Skeletal muscle tissue (tissue), 4 donors: ENCODE data around the gene SLC22A3. TPM values are rescaled to one million over a fixed set of nuclear protein-coding genes. Genes with fewer than 3 reads are reported as not detected.

Experiments used
- H3K27ac ChIP-seq: one replicate; pipeline ENCODE4 v1.7.0; 2013; ENCODE audit warnings: mild to moderate bottlenecking, low read depth, low read length, inconsistent platforms
- H3K27me3 ChIP-seq, 3 donors: one replicate each; pipeline ENCODE4 v1.7.0; 2013; ENCODE audit warnings: low read length in 3 of 3; ENCODE audit not compliant: control insufficient read depth in 3 of 3, insufficient read depth in 3 of 3
- H3K36me3 ChIP-seq, 3 donors: one replicate each; pipeline ENCODE4 v1.7.0; 2013; ENCODE audit warnings: low read length in 3 of 3; ENCODE audit not compliant: control insufficient read depth in 3 of 3, insufficient read depth in 3 of 3
- H3K4me1 ChIP-seq, 3 donors: one replicate each; pipeline ENCODE4 v1.7.0; 2013; ENCODE audit warnings: low read length in 3 of 3, mild to moderate bottlenecking in 3 of 3; ENCODE audit not compliant: control insufficient read depth in 3 of 3, insufficient read depth in 3 of 3
- H3K4me3 ChIP-seq, 3 donors: one replicate each; pipeline ENCODE4 v1.7.0; 2013; ENCODE audit warnings: low read length in 3 of 3
- H3K9ac ChIP-seq, 3 donors: one replicate each; pipeline ENCODE4 v1.7.0; 2013; ENCODE audit warnings: low read length in 3 of 3, mild to moderate bottlenecking in 3 of 3, moderate library complexity in 2 of 3, low read depth in 1 of 3
- H3K9me3 ChIP-seq, 3 donors: one replicate each; pipeline ENCODE4 v1.7.0; 2013; ENCODE audit warnings: low read length in 3 of 3; ENCODE audit not compliant: control insufficient read depth in 3 of 3
- total RNA-seq: library from RNA; depleted of rRNA; stranded (reverse); fragments of >200 nt; gene quantifications from one replicate; pipeline ENCODE4 v1.2.3, GENCODE V29; 2014
- donor health status: Osteomylitis.

Gene SLC22A3
- total RNA-seq, 1 donor from 2014 or later: 8.4 TPM

- Histone ChIP-seq H3K27me3 (no peaks in the 10 kb centered on the region), H3K36me3 (peaks cover 0 to 3% (median 0%) of the 10 kb centered on the region in 3 donors), H3K4me1 (peaks cover 30 to 32% (median 31%) of the 10 kb centered on the region in 3 donors), H3K27ac (no peak overlapping the region), H3K9me3 (no peaks in the 10 kb centered on the region), H3K9ac (no peak overlapping the region), H3K4me3 (peak overlapping the region in 1 of 3 donors; percentile 14)
Observed at GRCh38 chr6:160429620-160429895, 81.4 kb downstream of the SLC22A3 start.

GRCh38 chr6:160430203-160430602 is 82.0 kb downstream of the SLC22A3 start:
- H3K27ac ChIP-seq: peak overlapping the region; percentile 37
- H3K4me3 ChIP-seq: no peak overlapping the region
- H3K4me1 ChIP-seq: peaks cover 30 to 32% (median 31%) of the 10 kb centered on the region in 3 donors
- peaks cover 0 to 3% (median 0%) of the 10 kb centered on the region in 3 donors for H3K36me3 ChIP-seq
- H3K27me3 ChIP-seq: no peaks in the 10 kb centered on the region
- H3K9me3 ChIP-seq: no peaks in the 10 kb centered on the region
- H3K9ac ChIP-seq: no peak overlapping the region

- no peak overlapping the region for H3K4me3 ChIP-seq
- H3K9ac ChIP-seq: peak overlapping the region in 1 of 3 donors; percentile 11
- H3K4me1 ChIP-seq: peaks cover 30 to 32% (median 31%) of the 10 kb centered on the region in 3 donors
- peak overlapping the region; percentile 37 for H3K27ac ChIP-seq
- no peaks in the 10 kb centered on the region for H3K9me3 ChIP-seq
- H3K36me3 ChIP-seq: peaks cover 0 to 2% (median 0%) of the 10 kb centered on the region in 3 donors
- no peaks in the 10 kb centered on the region for H3K27me3 ChIP-seq
Observed at GRCh38 chr6:160430751-160431150, 82.6 kb downstream of the SLC22A3 start.

GRCh38 chr6:160431226-160431625 is 83.0 kb downstream of the SLC22A3 start:
- H3K9ac ChIP-seq: no peak overlapping the region
- H3K27ac ChIP-seq: peak overlapping the region; percentile 49
- no peaks in the 10 kb centered on the region for H3K27me3 ChIP-seq
- no peaks in the 10 kb centered on the region for H3K36me3 ChIP-seq
- no peak overlapping the region for H3K4me3 ChIP-seq
- H3K9me3 ChIP-seq: no peaks in the 10 kb centered on the region
- peaks cover 30 to 32% (median 31%) of the 10 kb centered on the region in 3 donors for H3K4me1 ChIP-seq

- H3K4me1 ChIP-seq: peaks cover 27 to 31% (median 30%) of the 10 kb centered on the region in 3 donors
- H3K9ac ChIP-seq: no peak overlapping the region
- peak overlapping the region; percentile 49 for H3K27ac ChIP-seq
Observed at GRCh38 chr6:160431791-160432404, 83.7 kb downstream of the SLC22A3 start.

GRCh38 chr6:160435935-160436334 is 87.8 kb downstream of the SLC22A3 start:
- no peak overlapping the region for H3K4me3 ChIP-seq
- no peak overlapping the region for H3K27ac ChIP-seq
- H3K9ac ChIP-seq: no peak overlapping the region
- H3K4me1 ChIP-seq: peaks cover 0 to 10% (median 4%) of the 10 kb centered on the region in 3 donors
- H3K36me3 ChIP-seq: no peaks in the 10 kb centered on the region
- H3K9me3 ChIP-seq: no peaks in the 10 kb centered on the region
- no peaks in the 10 kb centered on the region for H3K27me3 ChIP-seq

More at GRCh38 chr6:160431791-160432404, 83.7 kb downstream of the SLC22A3 start:
- Histone ChIP-seq H3K4me3 (no peak overlapping the region), H3K27me3 (no peaks in the 10 kb centered on the region), H3K9me3 (no peaks in the 10 kb centered on the region), H3K36me3 (no peaks in the 10 kb centered on the region)

GRCh38 chr6:160437154-160437553 is 89.0 kb downstream of the SLC22A3 start:
- Histone ChIP-seq H3K27me3 (no peaks in the 10 kb centered on the region), H3K9me3 (no peaks in the 10 kb centered on the region), H3K27ac (no peak overlapping the region), H3K4me3 (no peak overlapping the region), H3K4me1 (peaks cover 0 to under 1% (median 0%) of the 10 kb centered on the region in 3 donors), H3K9ac (no peak overlapping the region), H3K36me3 (no peaks in the 10 kb centered on the region)

- H3K9me3 ChIP-seq: no peaks in the 10 kb centered on the region
- no peaks in the 10 kb centered on the region for H3K4me1 ChIP-seq
- no peaks in the 10 kb centered on the region for H3K27me3 ChIP-seq
- no peak overlapping the region for H3K27ac ChIP-seq
- no peak overlapping the region for H3K9ac ChIP-seq
- H3K4me3 ChIP-seq: no peak overlapping the region
- no peaks in the 10 kb centered on the region for H3K36me3 ChIP-seq
Observed at GRCh38 chr6:160437775-160438174, 89.6 kb downstream of the SLC22A3 start.

GRCh38 chr6:160438481-160438880 is 90.3 kb downstream of the SLC22A3 start:
- H3K9ac ChIP-seq: no peak overlapping the region
- no peaks in the 10 kb centered on the region for H3K4me1 ChIP-seq
- no peaks in the 10 kb centered on the region for H3K9me3 ChIP-seq
- H3K36me3 ChIP-seq: peaks cover 0 to 6% (median 0%) of the 10 kb centered on the region in 3 donors
- no peaks in the 10 kb centered on the region for H3K27me3 ChIP-seq
- no peak overlapping the region for H3K4me3 ChIP-seq
- H3K27ac ChIP-seq: no peak overlapping the region

GRCh38 chr6:160439751-160440150 is 91.6 kb downstream of the SLC22A3 start:
- H3K9me3 ChIP-seq: no peaks in the 10 kb centered on the region
- H3K9ac ChIP-seq: no peak overlapping the region
- H3K4me3 ChIP-seq: no peak overlapping the region
- no peak overlapping the region for H3K27ac ChIP-seq
- no peaks in the 10 kb centered on the region for H3K4me1 ChIP-seq
- H3K27me3 ChIP-seq: no peaks in the 10 kb centered on the region
- H3K36me3 ChIP-seq: peaks cover 0 to 6% (median 0%) of the 10 kb centered on the region in 3 donors
